PFSK-1 (cell line): ENCODE data around the gene RBM8A.

Source experiments
- SIN3A ChIP-seq: IDR thresholded peaks from 2 replicates; pipeline ENCODE4 v1.6.1; 2012; ENCODE audit warnings: mild to moderate bottlenecking, low read length, moderate library complexity, borderline replicate concordance; ENCODE audit not compliant: insufficient read depth
- TF ChIP-seq, protein P1 (sequence below), 2 experiments: IDR thresholded peaks; 2 replicates each; pipeline versions ENCODE4 v1.6.1 to v1.8.0; 2011 to 2012; ENCODE audit warnings: low read depth in 2 of 2, low read length in 2 of 2, control low read depth in 1 of 2, inconsistent platforms in 1 of 2, mild to moderate bottlenecking in 1 of 2, moderate library complexity in 1 of 2; ENCODE audit not compliant: insufficient read depth in 1 of 2

DNA sequence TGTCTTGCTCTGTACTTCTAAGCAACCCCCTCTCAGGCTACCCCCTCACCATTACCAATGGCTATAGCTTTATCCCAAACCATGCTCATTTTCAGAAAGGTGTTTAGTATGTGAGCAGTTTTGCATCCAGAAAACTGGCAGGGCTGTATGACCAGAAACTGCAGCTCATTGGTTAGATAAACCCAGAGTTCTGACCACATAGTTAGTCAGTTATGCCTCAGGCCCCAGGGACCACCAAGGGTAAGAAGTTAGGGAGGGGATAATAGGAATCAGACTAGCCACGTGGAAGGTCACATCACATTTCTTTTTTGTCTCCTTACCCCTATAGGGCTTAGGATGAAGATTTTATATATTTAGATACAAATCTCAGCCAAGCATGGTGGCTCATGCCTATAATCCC is 18.6 kb downstream of the RBM8A start:
- TF ChIP-seq, protein P1, sequence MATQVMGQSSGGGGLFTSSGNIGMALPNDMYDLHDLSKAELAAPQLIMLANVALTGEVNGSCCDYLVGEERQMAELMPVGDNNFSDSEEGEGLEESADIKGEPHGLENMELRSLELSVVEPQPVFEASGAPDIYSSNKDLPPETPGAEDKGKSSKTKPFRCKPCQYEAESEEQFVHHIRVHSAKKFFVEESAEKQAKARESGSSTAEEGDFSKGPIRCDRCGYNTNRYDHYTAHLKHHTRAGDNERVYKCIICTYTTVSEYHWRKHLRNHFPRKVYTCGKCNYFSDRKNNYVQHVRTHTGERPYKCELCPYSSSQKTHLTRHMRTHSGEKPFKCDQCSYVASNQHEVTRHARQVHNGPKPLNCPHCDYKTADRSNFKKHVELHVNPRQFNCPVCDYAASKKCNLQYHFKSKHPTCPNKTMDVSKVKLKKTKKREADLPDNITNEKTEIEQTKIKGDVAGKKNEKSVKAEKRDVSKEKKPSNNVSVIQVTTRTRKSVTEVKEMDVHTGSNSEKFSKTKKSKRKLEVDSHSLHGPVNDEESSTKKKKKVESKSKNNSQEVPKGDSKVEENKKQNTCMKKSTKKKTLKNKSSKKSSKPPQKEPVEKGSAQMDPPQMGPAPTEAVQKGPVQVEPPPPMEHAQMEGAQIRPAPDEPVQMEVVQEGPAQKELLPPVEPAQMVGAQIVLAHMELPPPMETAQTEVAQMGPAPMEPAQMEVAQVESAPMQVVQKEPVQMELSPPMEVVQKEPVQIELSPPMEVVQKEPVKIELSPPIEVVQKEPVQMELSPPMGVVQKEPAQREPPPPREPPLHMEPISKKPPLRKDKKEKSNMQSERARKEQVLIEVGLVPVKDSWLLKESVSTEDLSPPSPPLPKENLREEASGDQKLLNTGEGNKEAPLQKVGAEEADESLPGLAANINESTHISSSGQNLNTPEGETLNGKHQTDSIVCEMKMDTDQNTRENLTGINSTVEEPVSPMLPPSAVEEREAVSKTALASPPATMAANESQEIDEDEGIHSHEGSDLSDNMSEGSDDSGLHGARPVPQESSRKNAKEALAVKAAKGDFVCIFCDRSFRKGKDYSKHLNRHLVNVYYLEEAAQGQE (IDR thresholded peaks at IDR 0.05; ENCODE audit: insufficient read depth in 1 of 2, low read depth in 2 of 2, low read length in 2 of 2) = no peak
- no peak for TF ChIP-seq SIN3A
